Activated T-cell treated with anti-CD3 and anti-CD28 coated beads for 24 hours (primary cell): ENCODE results near the gene BEST1.

Source experiments
- DNase-seq: peaks from one replicate; pipeline ENCODE4 v3.0.0-alpha.2; 2020; ENCODE audit warnings: low read depth

Gene BEST1

GRCh38 chr11:61916737-61917333, 33.3 kb upstream of the BEST1 start:
- no peak for DNase-seq

GRCh38 chr11:61917334-61918109, 32.6 kb upstream of the BEST1 start, which contains the start of gene RAB3IL1:
TSS of gene RAB3IL1 (minus strand) at chr11:61917566. CDS start at chr11:61917367, 199 bp downstream.
- DNase-seq: no peak

- DNase-seq: no peak
These were observed 31.8 kb upstream of the BEST1 start for GRCh38 chr11:61918251-61918937.

GRCh38 chr11:61918938-61919704, 31.0 kb upstream of the BEST1 start:
- DNase-seq: no peak

GRCh38 chr11:61919705-61920631, 30.2 kb upstream of the BEST1 start:
- no peak for DNase-seq

- DNase-seq: no peak
These were observed 28.7 kb upstream of the BEST1 start for GRCh38 chr11:61921446-61921845.

- DNase-seq: no peak
These were observed 27.6 kb upstream of the BEST1 start for GRCh38 chr11:61922539-61922938.

- no peak for DNase-seq
These were observed 26.7 kb upstream of the BEST1 start for GRCh38 chr11:61923166-61924063.

- DNase-seq: no peak
These were observed 26.1 kb upstream of the BEST1 start for GRCh38 chr11:61924064-61924455.

- DNase-seq: no peak
These were observed 24.4 kb upstream of the BEST1 start for GRCh38 chr11:61925736-61926135.

- DNase-seq: no peak
These were observed 23.9 kb upstream of the BEST1 start for GRCh38 chr11:61926235-61926634.

- no peak for DNase-seq
These were observed 22.6 kb upstream of the BEST1 start for GRCh38 chr11:61927501-61927900.

GRCh38 chr11:61928606-61929005, 21.5 kb upstream of the BEST1 start:
- DNase-seq: no peak

GRCh38 chr11:61930933-61931332, 19.2 kb upstream of the BEST1 start:
- DNase-seq: no peak

- DNase-seq: no peak
These were observed 14.3 kb upstream of the BEST1 start for GRCh38 chr11:61935861-61936260.

- no peak for DNase-seq
These were observed 9.7 kb upstream of the BEST1 start for GRCh38 chr11:61940466-61940865.

GRCh38 chr11:61945191-61945590, 5.0 kb upstream of the BEST1 start:
- DNase-seq: no peak

GRCh38 chr11:61946894-61947293, 3.3 kb upstream of the BEST1 start:
- no peak for DNase-seq

- DNase-seq: peak; percentile 48
These were observed 2.5 kb upstream of the BEST1 start for GRCh38 chr11:61947486-61948210.

GRCh38 chr11:61948505-61948904, 1.6 kb upstream of the BEST1 start:
- DNase-seq: no peak
